Subcutaneous adipose tissue (tissue), 4 donors: ENCODE data around the gene REST. TPM values are rescaled to one million over a fixed set of nuclear protein-coding genes. Genes with fewer than 3 reads are reported as not detected.

Source experiments
- CTCF ChIP-seq: fragments of 450-650 bp; IDR thresholded peaks from one replicate; pipeline ENCODE4 v1.5.1; 2016; ENCODE audit warnings: low read depth, mild to moderate bottlenecking, control low read depth, antibody characterized with exemption, moderate library complexity
- small RNA-seq: library from RNA; depleted of rRNA; stranded (forward); fragments of <200 nt; gene quantifications from one replicate; pipeline ENCODE3, GENCODE V24; 2016
- total RNA-seq, 4 donors: library from RNA; depleted of rRNA; stranded (reverse); fragments of >200 nt; gene quantifications; one replicate each; pipeline ENCODE4 v1.1.0, GENCODE V29; 2016

REST gene
- total RNA-seq, 4 donors from 2014 or later, result 25.1 to 37.2 (median 32.1) TPM

GRCh38 chr4:56986192-56986591, 78.5 kb downstream of the REST start:
- no peak for TF ChIP-seq CTCF

- no peak for TF ChIP-seq CTCF
Observed at GRCh38 chr4:56986952-56987351, 79.3 kb downstream of the REST start.

- TF ChIP-seq CTCF, result no peak
Observed at GRCh38 chr4:56990109-56990905, 82.6 kb downstream of the REST start.

GRCh38 chr4:56995525-56995924, 87.8 kb downstream of the REST start:
- TF ChIP-seq CTCF, result no peak

- no peak for TF ChIP-seq CTCF
Observed at GRCh38 chr4:56999751-57000150, 92.1 kb downstream of the REST start.

GRCh38 chr4:57013543-57014120, 105.9 kb downstream of the REST start:
- no peak for TF ChIP-seq CTCF

Small RNAs within 50 kb of the gene (small RNA-seq; reads per million reads assigned to genes)
- gene RNU6-998P, result not detected

Other genes with a start within 250 kb of the REST start
- gene HOPX, start 226.6 kb upstream of the REST start, total RNA-seq, result 1 to 10 TPM in 2 of 4 donors, under 1 TPM in 2; 0.94 to 5.8 (median 2.1) TPM
- not detected for gene SPINK2, start 86.2 kb upstream of the REST start, total RNA-seq
- gene NOA1, start 69.7 kb downstream of the REST start, total RNA-seq, result 10 to 100 TPM; 13.2 to 22.8 (median 20.7) TPM
- gene POLR2B, start 71.0 kb downstream of the REST start, total RNA-seq, result 100 to 1,000 TPM in 1 of 4 donors, 10 to 100 TPM in 3; 58.0 to 109 (median 83.3) TPM
- gene IGFBP7, start 202.5 kb downstream of the REST start, total RNA-seq, result 100 to 1,000 TPM; 297 to 713 (median 515) TPM